ENCODE data around the gene CCDC192.
"Not testable (repeated sequence)": the region's sequence is repeated elsewhere in the genome, so short reads cannot be mapped to it uniquely, and the experiment has no call there.

The CCDC192 gene

DNA sequence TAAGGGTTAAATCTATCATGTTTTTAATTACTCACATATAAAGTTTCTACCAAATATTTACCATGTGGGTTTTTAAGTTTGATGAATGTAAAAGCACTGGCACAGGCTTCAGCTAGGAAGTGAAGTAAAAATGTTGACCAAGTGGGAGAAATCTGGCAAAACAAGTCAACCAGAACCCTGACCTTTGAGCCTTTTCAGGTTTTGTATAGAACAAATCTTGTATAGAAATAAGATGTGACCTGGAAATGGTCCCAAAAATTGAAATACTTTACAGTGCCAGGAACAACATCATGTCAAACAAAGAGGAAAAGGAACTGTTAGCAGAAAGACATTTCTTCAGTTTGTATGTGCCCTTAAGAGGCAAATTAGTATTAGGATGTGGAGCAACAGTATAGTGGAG, 137.6 kb downstream of the CCDC192 start:
- Histone ChIP-seq H3K4me1 (ENCODE audit: insufficient read depth, low read length) (peaks cover 8% of the 10 kb centered on the region; the same call in 1 of the 2 replicates), H3K9ac (ENCODE audit: low read depth, low read length) (no peak overlapping the region), H3K9me3 (ENCODE audit: control insufficient read depth, insufficient read depth, low read length) (no peaks in the 10 kb centered on the region), H3K36me3 (ENCODE audit: insufficient read depth, low read length) (no peaks in the 10 kb centered on the region)

GRCh38 chr5:127844581-127845021, 141.4 kb downstream of the CCDC192 start:
- H3K9me3 ChIP-seq (ENCODE audit: control insufficient read depth, insufficient read depth, low read length) = no peaks in the 10 kb centered on the region
- H3K9ac ChIP-seq (ENCODE audit: low read depth, low read length) = no peak overlapping the region
- no peaks in the 10 kb centered on the region for H3K36me3 ChIP-seq (ENCODE audit: insufficient read depth, low read length)
- H3K4me1 ChIP-seq (ENCODE audit: insufficient read depth, low read length) = no peaks in the 10 kb centered on the region

DNA sequence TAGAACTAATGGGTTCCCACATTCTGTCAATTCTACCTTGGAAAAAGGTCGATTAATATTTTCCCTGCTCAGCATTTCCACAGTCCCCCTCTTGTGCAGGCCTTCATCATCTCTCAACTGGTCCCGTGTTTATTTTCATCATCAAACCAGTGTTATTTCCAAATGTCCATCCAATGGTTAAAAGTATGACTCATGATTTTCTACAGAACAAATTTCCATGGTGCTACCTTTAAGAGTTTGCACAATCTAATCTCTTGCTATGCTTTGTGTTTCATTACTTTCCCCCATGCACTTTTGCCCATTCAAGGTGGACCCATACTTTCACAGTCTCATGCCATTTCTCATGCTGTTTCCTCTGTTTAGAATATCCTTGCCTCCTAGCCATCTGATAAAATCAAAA, 143.7 kb downstream of the CCDC192 start:
- no peak overlapping the region for H3K9ac ChIP-seq (ENCODE audit: low read depth, low read length)
- H3K36me3 ChIP-seq (ENCODE audit: insufficient read depth, low read length) = no peaks in the 10 kb centered on the region
- no peaks in the 10 kb centered on the region for H3K4me1 ChIP-seq (ENCODE audit: insufficient read depth, low read length)
- H3K9me3 ChIP-seq (ENCODE audit: control insufficient read depth, insufficient read depth, low read length) = no peaks in the 10 kb centered on the region

DNA sequence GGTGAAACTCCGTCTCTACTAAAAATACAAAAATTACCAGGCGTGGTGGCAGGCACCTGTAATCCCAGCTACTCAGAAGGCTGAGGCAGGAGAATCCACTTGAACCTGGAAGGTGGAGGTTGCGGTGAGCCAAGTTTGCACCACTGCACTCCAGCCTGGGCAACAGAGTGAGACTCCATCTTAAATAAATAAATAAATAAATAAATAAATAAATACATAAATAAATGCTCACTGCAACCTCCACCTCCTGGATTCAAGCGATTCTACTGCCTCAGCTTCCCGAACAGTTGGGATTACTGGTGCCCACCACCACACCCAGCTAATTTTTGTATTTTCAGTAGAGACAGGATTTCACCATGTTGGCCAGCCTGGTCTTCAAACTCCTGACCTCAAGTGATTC, 144.4 kb downstream of the CCDC192 start:
- H3K4me1 ChIP-seq (ENCODE audit: insufficient read depth, low read length); H3K9me3 ChIP-seq (ENCODE audit: control insufficient read depth, insufficient read depth, low read length); H3K36me3 ChIP-seq (ENCODE audit: insufficient read depth, low read length); H3K9ac ChIP-seq (ENCODE audit: low read depth, low read length): not testable (repeated sequence)

- Histone ChIP-seq H3K9ac (ENCODE audit: low read depth, low read length) (no peak overlapping the region), H3K4me1 (ENCODE audit: insufficient read depth, low read length) (no peaks in the 10 kb centered on the region), H3K9me3 (ENCODE audit: control insufficient read depth, insufficient read depth, low read length) (no peaks in the 10 kb centered on the region), H3K36me3 (ENCODE audit: insufficient read depth, low read length) (no peaks in the 10 kb centered on the region)
These were observed 144.9 kb downstream of the CCDC192 start for GRCh38 chr5:127848098-127848497.

DNA sequence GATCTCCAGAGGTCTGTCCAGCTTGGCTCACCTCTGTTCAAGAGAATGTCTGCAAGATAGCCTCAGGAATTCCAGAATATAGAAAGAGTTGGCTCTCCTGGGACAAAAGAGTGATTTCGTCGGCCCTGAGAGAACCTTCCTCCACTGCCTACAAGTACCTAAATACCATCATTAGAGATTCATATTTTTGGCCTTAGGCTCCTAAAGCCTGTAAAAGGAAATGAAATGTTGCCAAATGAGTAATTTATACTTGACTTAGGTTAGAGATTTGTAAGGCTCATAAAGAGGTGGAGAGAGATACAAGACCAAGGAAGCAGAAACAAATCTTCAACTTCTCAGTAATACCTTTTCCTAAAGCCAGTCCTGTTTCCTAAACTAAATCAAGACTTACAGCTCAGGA, 146.2 kb downstream of the CCDC192 start:
- H3K9me3 ChIP-seq (ENCODE audit: control insufficient read depth, insufficient read depth, low read length) = no peaks in the 10 kb centered on the region
- no peaks in the 10 kb centered on the region for H3K36me3 ChIP-seq (ENCODE audit: insufficient read depth, low read length)
- H3K9ac ChIP-seq (ENCODE audit: low read depth, low read length) = no peak overlapping the region
- H3K4me1 ChIP-seq (ENCODE audit: insufficient read depth, low read length) = no peaks in the 10 kb centered on the region

DNA sequence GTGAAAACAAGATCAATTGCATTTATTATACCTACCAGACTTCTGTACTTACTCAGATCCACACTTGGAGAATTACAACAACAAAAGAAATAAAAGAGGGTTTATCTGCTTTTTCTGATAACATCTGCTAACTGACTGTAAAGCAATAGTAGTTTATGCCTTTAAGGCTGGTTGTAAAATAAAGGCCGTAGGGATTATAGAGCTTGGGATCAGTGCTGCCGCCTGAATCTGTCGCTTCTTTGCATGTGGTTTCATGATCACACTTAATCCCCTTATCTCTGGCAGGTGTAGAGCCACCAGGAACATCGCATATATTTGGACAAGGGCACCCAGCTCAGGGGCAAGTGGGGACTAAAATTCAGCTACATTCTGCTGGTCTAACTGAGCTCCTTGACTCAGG, 146.7 kb downstream of the CCDC192 start:
- Histone ChIP-seq H3K9me3 (ENCODE audit: control insufficient read depth, insufficient read depth, low read length) (no peaks in the 10 kb centered on the region), H3K9ac (ENCODE audit: low read depth, low read length) (no peak overlapping the region), H3K4me1 (ENCODE audit: insufficient read depth, low read length) (no peaks in the 10 kb centered on the region), H3K36me3 (ENCODE audit: insufficient read depth, low read length) (no peaks in the 10 kb centered on the region)

DNA sequence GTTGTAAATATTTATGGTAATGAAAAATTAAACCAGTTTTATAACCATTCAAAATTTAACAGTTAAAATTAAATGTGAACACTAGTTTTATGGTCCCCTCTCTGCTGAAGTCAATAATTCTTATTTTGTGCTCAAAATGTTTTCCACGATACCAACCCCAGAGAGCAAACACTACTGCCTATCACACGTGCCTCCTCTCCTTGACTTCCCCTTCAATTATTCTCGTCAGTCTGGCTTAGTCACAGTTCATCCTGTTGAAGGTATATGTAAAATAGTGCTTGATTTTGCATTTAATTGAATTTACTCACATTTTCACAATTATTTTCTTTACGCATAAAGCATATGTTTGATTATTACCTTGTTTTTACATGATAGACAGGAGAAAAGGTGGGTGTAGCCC, 148.8 kb downstream of the CCDC192 start:
- no peaks in the 10 kb centered on the region for H3K36me3 ChIP-seq (ENCODE audit: insufficient read depth, low read length)
- no peaks in the 10 kb centered on the region for H3K4me1 ChIP-seq (ENCODE audit: insufficient read depth, low read length)
- no peak overlapping the region for H3K9ac ChIP-seq (ENCODE audit: low read depth, low read length)
- H3K9me3 ChIP-seq (ENCODE audit: control insufficient read depth, insufficient read depth, low read length) = no peaks in the 10 kb centered on the region

- Histone ChIP-seq H3K36me3 (ENCODE audit: insufficient read depth, low read length) (no peaks in the 10 kb centered on the region), H3K9me3 (ENCODE audit: control insufficient read depth, insufficient read depth, low read length) (no peaks in the 10 kb centered on the region), H3K9ac (ENCODE audit: low read depth, low read length) (no peak overlapping the region), H3K4me1 (ENCODE audit: insufficient read depth, low read length) (no peaks in the 10 kb centered on the region)
These were observed 151.3 kb downstream of the CCDC192 start for GRCh38 chr5:127854520-127854919.

- Histone ChIP-seq H3K9ac (ENCODE audit: low read depth, low read length) (no peak overlapping the region), H3K4me1 (ENCODE audit: insufficient read depth, low read length) (no peaks in the 10 kb centered on the region), H3K9me3 (ENCODE audit: control insufficient read depth, insufficient read depth, low read length) (no peaks in the 10 kb centered on the region), H3K36me3 (ENCODE audit: insufficient read depth, low read length) (no peaks in the 10 kb centered on the region)
These were observed 153.1 kb downstream of the CCDC192 start for GRCh38 chr5:127856292-127856691.

DNA sequence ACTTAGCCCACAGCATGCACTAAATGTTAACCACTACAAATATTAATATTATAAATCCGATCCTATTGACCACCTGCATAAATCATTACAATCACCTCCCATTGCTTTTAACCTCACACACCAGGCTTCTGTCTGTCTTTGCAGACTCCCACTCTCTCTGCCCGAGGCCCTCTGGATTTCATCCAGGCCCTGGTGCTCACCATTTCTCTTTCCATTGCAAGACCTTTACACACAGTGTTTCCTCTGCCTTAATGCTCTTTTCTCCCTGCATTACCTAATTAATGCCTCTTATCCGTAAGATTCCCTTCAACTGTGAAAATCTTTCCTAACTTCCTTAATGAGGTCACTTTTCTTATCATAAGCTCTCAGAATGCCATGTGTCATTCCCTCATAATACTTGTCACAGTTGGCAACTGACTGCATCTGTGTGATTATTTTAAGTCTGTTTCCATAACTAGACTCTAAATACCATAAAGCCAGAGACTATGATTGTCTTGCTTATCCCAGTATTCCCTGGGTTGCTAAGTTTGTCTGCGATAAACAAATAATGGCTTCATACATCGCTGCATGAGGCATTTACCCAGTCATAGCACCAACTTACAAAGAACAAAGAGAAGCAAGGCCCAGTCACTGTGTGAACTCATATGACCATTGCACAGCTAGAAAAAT, 155.1 kb downstream of the CCDC192 start:
- Histone ChIP-seq H3K4me1 (ENCODE audit: insufficient read depth, low read length) (no peaks in the 10 kb centered on the region), H3K9me3 (ENCODE audit: control insufficient read depth, insufficient read depth, low read length) (no peaks in the 10 kb centered on the region), H3K9ac (ENCODE audit: low read depth, low read length) (no peak overlapping the region), H3K36me3 (ENCODE audit: insufficient read depth, low read length) (no peaks in the 10 kb centered on the region)

- Histone ChIP-seq H3K9ac (ENCODE audit: low read depth, low read length) (no peak overlapping the region), H3K9me3 (ENCODE audit: control insufficient read depth, insufficient read depth, low read length) (no peaks in the 10 kb centered on the region), H3K4me1 (ENCODE audit: insufficient read depth, low read length) (no peaks in the 10 kb centered on the region), H3K36me3 (ENCODE audit: insufficient read depth, low read length) (no peaks in the 10 kb centered on the region)
These were observed 157.1 kb downstream of the CCDC192 start for GRCh38 chr5:127860291-127860690.

DNA sequence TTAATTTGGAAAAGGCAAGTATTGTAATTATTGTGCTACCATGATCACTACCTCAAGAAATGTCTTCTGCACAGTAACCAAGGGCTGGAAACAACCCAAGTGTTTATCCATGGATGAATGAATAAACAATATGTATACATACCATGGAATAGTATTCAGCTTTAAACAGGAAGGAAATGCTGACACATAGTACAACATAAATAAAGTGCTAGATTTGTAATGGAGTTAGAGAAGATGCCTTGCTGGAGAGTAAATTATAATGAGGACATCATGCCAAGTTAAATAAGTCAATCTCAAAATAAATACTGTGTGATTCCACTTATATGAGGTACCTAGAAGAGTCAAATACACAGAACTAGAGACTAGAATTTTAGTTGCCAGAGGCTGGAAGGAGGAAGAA, 160.0 kb downstream of the CCDC192 start:
- Histone ChIP-seq H3K9me3 (ENCODE audit: control insufficient read depth, insufficient read depth, low read length) (no peaks in the 10 kb centered on the region), H3K36me3 (ENCODE audit: insufficient read depth, low read length) (no peaks in the 10 kb centered on the region), H3K9ac (ENCODE audit: low read depth, low read length) (no peak overlapping the region), H3K4me1 (ENCODE audit: insufficient read depth, low read length) (no peaks in the 10 kb centered on the region)

- Histone ChIP-seq H3K9ac (ENCODE audit: low read depth, low read length) (no peak overlapping the region), H3K4me1 (ENCODE audit: insufficient read depth, low read length) (no peaks in the 10 kb centered on the region), H3K9me3 (ENCODE audit: control insufficient read depth, insufficient read depth, low read length) (no peaks in the 10 kb centered on the region), H3K36me3 (ENCODE audit: insufficient read depth, low read length) (no peaks in the 10 kb centered on the region)
These were observed 160.6 kb downstream of the CCDC192 start for GRCh38 chr5:127863610-127864395.

- no peaks in the 10 kb centered on the region for H3K9me3 ChIP-seq (ENCODE audit: control insufficient read depth, insufficient read depth, low read length)
- H3K36me3 ChIP-seq (ENCODE audit: insufficient read depth, low read length) = no peaks in the 10 kb centered on the region
These were observed 161.3 kb downstream of the CCDC192 start for GRCh38 chr5:127864511-127864910.

More at GRCh38 chr5:127864511-127864910, 161.3 kb downstream of the CCDC192 start:
- H3K4me1 ChIP-seq (ENCODE audit: insufficient read depth, low read length) = no peaks in the 10 kb centered on the region
- no peak overlapping the region for H3K9ac ChIP-seq (ENCODE audit: low read depth, low read length)
